ENCODE measurements around the gene IL1RAPL1.

DNA sequence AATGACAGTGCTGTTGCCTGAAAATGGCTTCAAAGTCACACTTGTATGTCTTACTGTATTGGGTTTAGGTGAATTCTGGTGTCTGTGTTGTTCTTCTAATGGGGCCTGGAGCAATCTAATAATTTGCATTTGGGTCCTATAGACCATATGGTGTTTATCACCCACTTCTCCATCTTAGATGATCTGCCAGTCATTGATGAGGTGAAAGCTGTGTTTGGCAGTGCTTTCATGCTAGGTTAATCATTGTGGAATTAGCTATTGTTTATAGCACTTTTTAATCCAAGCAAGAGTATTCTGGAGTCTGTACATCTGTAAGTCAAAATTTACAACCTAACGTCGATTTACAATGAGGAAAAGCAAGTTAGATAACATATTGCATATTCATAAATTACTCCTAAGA, 1055.9 kb downstream of the IL1RAPL1 start:
- no peak for TF ChIP-seq EZH2 (IDR thresholded peaks at IDR 0.05; ENCODE audit: insufficient read depth, low read length)
- TF ChIP-seq, protein P1, sequence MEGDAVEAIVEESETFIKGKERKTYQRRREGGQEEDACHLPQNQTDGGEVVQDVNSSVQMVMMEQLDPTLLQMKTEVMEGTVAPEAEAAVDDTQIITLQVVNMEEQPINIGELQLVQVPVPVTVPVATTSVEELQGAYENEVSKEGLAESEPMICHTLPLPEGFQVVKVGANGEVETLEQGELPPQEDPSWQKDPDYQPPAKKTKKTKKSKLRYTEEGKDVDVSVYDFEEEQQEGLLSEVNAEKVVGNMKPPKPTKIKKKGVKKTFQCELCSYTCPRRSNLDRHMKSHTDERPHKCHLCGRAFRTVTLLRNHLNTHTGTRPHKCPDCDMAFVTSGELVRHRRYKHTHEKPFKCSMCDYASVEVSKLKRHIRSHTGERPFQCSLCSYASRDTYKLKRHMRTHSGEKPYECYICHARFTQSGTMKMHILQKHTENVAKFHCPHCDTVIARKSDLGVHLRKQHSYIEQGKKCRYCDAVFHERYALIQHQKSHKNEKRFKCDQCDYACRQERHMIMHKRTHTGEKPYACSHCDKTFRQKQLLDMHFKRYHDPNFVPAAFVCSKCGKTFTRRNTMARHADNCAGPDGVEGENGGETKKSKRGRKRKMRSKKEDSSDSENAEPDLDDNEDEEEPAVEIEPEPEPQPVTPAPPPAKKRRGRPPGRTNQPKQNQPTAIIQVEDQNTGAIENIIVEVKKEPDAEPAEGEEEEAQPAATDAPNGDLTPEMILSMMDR (IDR thresholded peaks at IDR 0.05; ENCODE audit: insufficient read depth, low read depth, low read length) = no peak
